Tibial nerve (tissue), 4 donors: Measurements from ENCODE around the gene WDFY3. TPM values are rescaled to one million over a fixed set of nuclear protein-coding genes. Genes with fewer than 3 reads are reported as not detected.
A peak's percentile ranks its signal among the peaks of the same experiment; 100 is the strongest.

Source experiments
- DNase-seq, 2 donors: peaks; one replicate each; pipeline ENCODE4 v3.0.0-alpha.2; 2019; ENCODE audit warnings: low spot score in 2 of 2
- H3K27ac ChIP-seq, 4 donors: fragments of 200-600 bp; sonication (generic) in 3 of 4; one replicate each; pipeline ENCODE4 v1.5.1; 2017 to 2019; ENCODE audit warnings: mild to moderate bottlenecking in 1 of 4
- H3K27me3 ChIP-seq, 2 donors: fragments of 200-600 bp; sonication (generic) in 1 of 2; one replicate each; pipeline versions ENCODE4 v1.5.1 to v1.6.0; 2017 to 2019
- H3K36me3 ChIP-seq, 3 donors: fragments of 200-600 bp; sonication (generic); one replicate each; pipeline ENCODE4 v1.5.1; 2018 to 2019
- H3K4me1 ChIP-seq, 4 donors: fragments of 200-600 bp; sonication (generic) in 3 of 4; one replicate each; pipeline ENCODE4 v1.5.1; 2017 to 2019
- H3K4me3 ChIP-seq, 4 donors: fragments of 200-600 bp; sonication (generic) in 3 of 4; one replicate each; pipeline ENCODE4 v1.5.1; 2017 to 2019; ENCODE audit warnings: mild to moderate bottlenecking in 1 of 4, moderate library complexity in 1 of 4
- H3K9me3 ChIP-seq, 4 donors: fragments of 200-600 bp; sonication (generic) in 3 of 4; one replicate each; pipeline ENCODE4 v1.5.1; 2017 to 2019
- CTCF ChIP-seq, 5 experiments: fragments of 200-600 bp in 3 of 5; fragments of 450-650 bp in 2 of 5; sonication (generic) in 3 of 5; IDR thresholded peaks; one replicate each; pipeline ENCODE4 v1.5.1; 2016 to 2019; ENCODE audit warnings: antibody characterized with exemption in 5 of 5, mild to moderate bottlenecking in 3 of 5, moderate library complexity in 2 of 5
- EP300 ChIP-seq, 2 donors: sonication (generic); formaldehyde crosslinking; IDR thresholded peaks; one replicate each; pipeline ENCODE4 v1.6.1; 2017; ENCODE audit warnings: antibody characterized with exemption in 2 of 2, mild to moderate bottlenecking in 1 of 2
- POLR2A ChIP-seq, 2 donors: fragments of 450-650 bp; IDR thresholded peaks; one replicate each; pipeline ENCODE4 v1.6.1; 2017; ENCODE audit warnings: antibody characterized with exemption in 2 of 2, mild to moderate bottlenecking in 2 of 2, moderate library complexity in 2 of 2
- WGBS, 2 donors: methylation state at CpG; one replicate each; pipeline ENCODE4 v1.1.5; 2018; 5-methylcytosine and 5-hydroxymethylcytosine counted together
- total RNA-seq, 4 donors: library from RNA; depleted of rRNA; stranded (reverse); fragments of >200 nt; gene quantifications; one replicate each; pipeline ENCODE4 v1.1.0, GENCODE V29; 2016

WDFY3 gene
- total RNA-seq, 4 donors from 2014 or later: 79.4 to 172 (median 116) TPM

GRCh38 chr4:84856468-84857049, 109.9 kb downstream of the WDFY3 start:
- no peak overlapping the region for H3K4me3 ChIP-seq
- no peaks in the 10 kb centered on the region for H3K27me3 ChIP-seq
- H3K4me1 ChIP-seq: peaks cover 0 to 26% (median 0%) of the 10 kb centered on the region in 4 donors
- no peaks in the 10 kb centered on the region for H3K9me3 ChIP-seq
- WGBS, 2 donors: 69 to 82% methylated on average over 1 of the region's 1 CpG
- H3K36me3 ChIP-seq: peaks cover 0 to 22% (median 0%) of the 10 kb centered on the region in 3 donors
- no peak overlapping the region for H3K27ac ChIP-seq
- no peak for TF ChIP-seq CTCF (IDR thresholded peaks at IDR 0.05)
- TF ChIP-seq EP300 (IDR thresholded peaks at IDR 0.05): no peak
- no peak for TF ChIP-seq POLR2A (IDR thresholded peaks at IDR 0.05)
- no peak for DNase-seq

- 23 to 40% methylated on average over 2 of the region's 2 CpGs for WGBS, 2 donors
- TF ChIP-seq EP300 (IDR thresholded peaks at IDR 0.05) (no peak), CTCF (IDR thresholded peaks at IDR 0.05) (no peak), POLR2A (IDR thresholded peaks at IDR 0.05) (no peak)
- DNase-seq: no peak
- Histone ChIP-seq H3K4me1 (peaks cover 0 to 31% (median 0%) of the 10 kb centered on the region in 4 donors), H3K27ac (no peak overlapping the region), H3K9me3 (no peaks in the 10 kb centered on the region), H3K27me3 (no peaks in the 10 kb centered on the region), H3K4me3 (no peak overlapping the region), H3K36me3 (peaks cover 0 to 20% (median 0%) of the 10 kb centered on the region in 3 donors)
Measured at GRCh38 chr4:84855774-84856173, 110.7 kb downstream of the WDFY3 start.

- no peaks in the 10 kb centered on the region for H3K27me3 ChIP-seq
- H3K36me3 ChIP-seq: peaks cover 0 to 23% (median 0%) of the 10 kb centered on the region in 3 donors
- H3K4me1 ChIP-seq: peaks cover 0 to 27% (median 0%) of the 10 kb centered on the region in 4 donors
- WGBS, 2 donors: 17 to 24% methylated on average over 1 of the region's 1 CpG
- TF ChIP-seq CTCF (IDR thresholded peaks at IDR 0.05) (no peak), POLR2A (IDR thresholded peaks at IDR 0.05) (no peak), EP300 (IDR thresholded peaks at IDR 0.05) (no peak)
- no peaks in the 10 kb centered on the region for H3K9me3 ChIP-seq
- H3K4me3 ChIP-seq: no peak overlapping the region
- DNase-seq: no peak
- H3K27ac ChIP-seq: no peak overlapping the region
Measured at GRCh38 chr4:84852081-84852480, 114.4 kb downstream of the WDFY3 start.

GRCh38 chr4:84849051-84849640, 117.3 kb downstream of the WDFY3 start:
- Histone ChIP-seq H3K4me3 (no peak overlapping the region), H3K27me3 (no peaks in the 10 kb centered on the region), H3K36me3 (peaks cover 0 to 38% (median 0%) of the 10 kb centered on the region in 3 donors), H3K9me3 (no peaks in the 10 kb centered on the region), H3K4me1 (peaks cover 0 to 11% (median 0%) of the 10 kb centered on the region in 4 donors), H3K27ac (no peak overlapping the region)
- no peak for TF ChIP-seq POLR2A (IDR thresholded peaks at IDR 0.05)
- no peak for TF ChIP-seq EP300 (IDR thresholded peaks at IDR 0.05)
- TF ChIP-seq CTCF (IDR thresholded peaks at IDR 0.05): no peak
- DNase-seq: no peak

- TF ChIP-seq EP300 (IDR thresholded peaks at IDR 0.05) (no peak), CTCF (IDR thresholded peaks at IDR 0.05) (no peak), POLR2A (IDR thresholded peaks at IDR 0.05) (no peak)
- no peak for DNase-seq
- Histone ChIP-seq H3K27me3 (no peaks in the 10 kb centered on the region), H3K27ac (peak overlapping the region in 1 of 4 donors; percentile 20), H3K36me3 (peaks cover 0 to 38% (median 0%) of the 10 kb centered on the region in 3 donors), H3K4me1 (peaks cover 0 to 11% (median 0%) of the 10 kb centered on the region in 4 donors), H3K4me3 (no peak overlapping the region), H3K9me3 (no peaks in the 10 kb centered on the region)
- WGBS, 2 donors: 90 to 92% methylated on average over 2 of the region's 2 CpGs
Measured at GRCh38 chr4:84848432-84848831, 118.1 kb downstream of the WDFY3 start.
